Skeletal muscle tissue (tissue), 4 donors: ENCODE results near the gene VAV2. TPM values are rescaled to one million over a fixed set of nuclear protein-coding genes. Genes with fewer than 3 reads are reported as not detected.
"Not testable (repeated sequence)": the region's sequence is repeated elsewhere in the genome, so short reads cannot be mapped to it uniquely, and the experiment has no call there.

Experiments used
- H3K27ac ChIP-seq: one replicate; pipeline ENCODE4 v1.7.0; 2013; ENCODE audit warnings: mild to moderate bottlenecking, low read depth, low read length, inconsistent platforms
- H3K27me3 ChIP-seq, 3 donors: one replicate each; pipeline ENCODE4 v1.7.0; 2013; ENCODE audit warnings: low read length in 3 of 3; ENCODE audit not compliant: control insufficient read depth in 3 of 3, insufficient read depth in 3 of 3
- H3K36me3 ChIP-seq, 3 donors: one replicate each; pipeline ENCODE4 v1.7.0; 2013; ENCODE audit warnings: low read length in 3 of 3; ENCODE audit not compliant: control insufficient read depth in 3 of 3, insufficient read depth in 3 of 3
- H3K4me1 ChIP-seq, 3 donors: one replicate each; pipeline ENCODE4 v1.7.0; 2013; ENCODE audit warnings: low read length in 3 of 3, mild to moderate bottlenecking in 3 of 3; ENCODE audit not compliant: control insufficient read depth in 3 of 3, insufficient read depth in 3 of 3
- H3K4me3 ChIP-seq, 3 donors: one replicate each; pipeline ENCODE4 v1.7.0; 2013; ENCODE audit warnings: low read length in 3 of 3
- H3K9ac ChIP-seq, 3 donors: one replicate each; pipeline ENCODE4 v1.7.0; 2013; ENCODE audit warnings: low read length in 3 of 3, mild to moderate bottlenecking in 3 of 3, moderate library complexity in 2 of 3, low read depth in 1 of 3
- H3K9me3 ChIP-seq, 3 donors: one replicate each; pipeline ENCODE4 v1.7.0; 2013; ENCODE audit warnings: low read length in 3 of 3; ENCODE audit not compliant: control insufficient read depth in 3 of 3
- total RNA-seq: library from RNA; depleted of rRNA; stranded (reverse); fragments of >200 nt; gene quantifications from one replicate; pipeline ENCODE4 v1.2.3, GENCODE V29; 2014
- donor health status: Osteomylitis.

The VAV2 gene
- total RNA-seq, 1 donor from 2014 or later, result 9.9 TPM

DNA sequence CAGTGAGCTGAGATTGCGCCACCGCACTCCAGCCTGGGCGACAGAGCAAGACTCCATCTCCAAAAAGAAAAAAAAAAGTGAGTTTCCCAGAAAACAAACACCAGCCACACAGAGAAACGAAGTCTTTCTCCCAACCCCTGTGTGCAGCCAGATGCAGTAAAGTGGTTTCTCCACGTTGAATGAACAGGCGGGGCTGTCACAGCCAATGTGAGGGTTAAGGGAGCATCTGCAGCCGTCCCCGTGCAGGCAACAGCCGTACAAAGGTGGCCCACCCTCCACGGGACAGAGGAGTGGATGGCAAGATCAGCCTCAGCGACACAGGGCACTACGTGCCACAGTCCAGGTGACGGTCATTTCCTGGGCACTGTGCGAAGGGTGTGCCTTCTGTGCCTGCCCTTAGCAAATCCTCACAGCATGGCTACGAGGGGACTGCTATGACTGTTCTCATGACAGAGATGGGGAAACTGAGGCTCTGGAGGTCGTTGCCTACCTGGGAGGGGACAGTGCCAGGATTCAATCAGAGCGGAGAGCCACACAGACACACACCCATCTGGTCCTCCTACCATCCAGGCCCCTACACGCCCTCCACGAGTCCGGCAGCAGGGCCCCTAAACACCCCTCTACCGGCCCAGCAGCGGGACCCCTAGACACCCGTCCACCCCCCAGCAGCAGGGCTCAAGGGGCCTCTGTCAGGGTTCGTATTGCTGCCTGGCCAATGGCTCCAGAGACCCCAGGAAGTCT lies 2.3 kb downstream of the VAV2 start:
- Histone ChIP-seq H3K27ac (no peak overlapping the region), H3K36me3 (no peaks in the 10 kb centered on the region), H3K27me3 (peaks cover 21 to 46% (median 44%) of the 10 kb centered on the region in 3 donors), H3K4me3 (no peak overlapping the region), H3K4me1 (peaks cover 15 to 19% (median 15%) of the 10 kb centered on the region in 3 donors), H3K9ac (no peak overlapping the region), H3K9me3 (no peaks in the 10 kb centered on the region)

DNA sequence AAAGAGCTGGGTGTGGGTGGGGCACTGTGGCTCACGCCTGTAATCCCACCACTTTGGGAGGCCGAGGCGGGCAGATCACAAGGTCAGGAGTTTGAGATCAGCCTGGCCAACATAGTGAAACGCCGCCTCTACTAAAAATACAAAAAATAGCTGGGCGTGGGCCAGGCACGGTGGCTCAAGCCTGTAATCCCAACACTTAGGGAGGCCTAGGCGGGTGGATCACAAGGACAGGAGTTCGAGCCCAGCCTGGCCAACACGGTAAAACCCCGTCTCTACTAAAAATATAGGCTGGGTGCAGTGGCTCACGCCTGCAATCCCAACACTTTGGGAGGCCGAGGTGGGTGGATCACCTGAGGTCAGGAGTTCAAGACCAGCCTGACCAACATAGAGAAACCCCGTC lies 3.4 kb downstream of the VAV2 start:
- Histone ChIP-seq H3K27me3 (peaks cover 21 to 36% (median 36%) of the 10 kb centered on the region in 3 donors), H3K4me1 (peaks cover 9 to 14% (median 13%) of the 10 kb centered on the region in 3 donors)
- not testable (repeated sequence) for H3K4me3 ChIP-seq, H3K36me3 ChIP-seq, H3K9me3 ChIP-seq, H3K27ac ChIP-seq, H3K9ac ChIP-seq

GRCh38 chr9:133987946-133988665 lies 4.0 kb downstream of the VAV2 start:
- Histone ChIP-seq H3K27me3 (peaks cover 18 to 30% (median 30%) of the 10 kb centered on the region in 3 donors), H3K9ac (no peak overlapping the region), H3K36me3 (no peaks in the 10 kb centered on the region), H3K9me3 (no peaks in the 10 kb centered on the region), H3K27ac (no peak overlapping the region), H3K4me1 (peaks cover 5 to 9% (median 7%) of the 10 kb centered on the region in 3 donors), H3K4me3 (no peak overlapping the region)

- no peak overlapping the region for H3K4me3 ChIP-seq
- H3K9ac ChIP-seq, result no peak overlapping the region
- no peaks in the 10 kb centered on the region for H3K9me3 ChIP-seq
- no peaks in the 10 kb centered on the region for H3K36me3 ChIP-seq
- peaks cover 4 to 9% (median 4%) of the 10 kb centered on the region in 3 donors for H3K4me1 ChIP-seq
- no peak overlapping the region for H3K27ac ChIP-seq
- H3K27me3 ChIP-seq, result peaks cover 14 to 27% (median 27%) of the 10 kb centered on the region in 3 donors
Observed at GRCh38 chr9:133987446-133987788, 4.7 kb downstream of the VAV2 start.

- H3K4me1 ChIP-seq, result peaks cover 4 to 9% (median 4%) of the 10 kb centered on the region in 3 donors
- H3K36me3 ChIP-seq, result no peaks in the 10 kb centered on the region
- H3K27me3 ChIP-seq, result peaks cover 10 to 27% (median 26%) of the 10 kb centered on the region in 3 donors
- H3K27ac ChIP-seq, result no peak overlapping the region
- no peak overlapping the region for H3K9ac ChIP-seq
- no peaks in the 10 kb centered on the region for H3K9me3 ChIP-seq
- H3K4me3 ChIP-seq, result no peak overlapping the region
Observed at GRCh38 chr9:133986774-133987445, 5.2 kb downstream of the VAV2 start.

GRCh38 chr9:133986061-133986460 lies 6.1 kb downstream of the VAV2 start:
- Histone ChIP-seq H3K27ac (no peak overlapping the region), H3K27me3 (peaks cover 9 to 25% (median 23%) of the 10 kb centered on the region in 3 donors), H3K36me3 (no peaks in the 10 kb centered on the region), H3K4me3 (no peak overlapping the region), H3K9ac (no peak overlapping the region), H3K9me3 (no peaks in the 10 kb centered on the region), H3K4me1 (peaks cover 2 to 9% (median 2%) of the 10 kb centered on the region in 3 donors)

GRCh38 chr9:133982971-133983720 lies 9.0 kb downstream of the VAV2 start:
- Histone ChIP-seq H3K9me3 (no peaks in the 10 kb centered on the region), H3K36me3 (no peaks in the 10 kb centered on the region), H3K9ac (no peak overlapping the region), H3K4me3 (no peak overlapping the region), H3K27ac (no peak overlapping the region), H3K27me3 (peaks cover 8 to 32% (median 24%) of the 10 kb centered on the region in 3 donors), H3K4me1 (peaks cover 13 to 19% (median 18%) of the 10 kb centered on the region in 3 donors)

- Histone ChIP-seq H3K27ac (no peak overlapping the region), H3K27me3 (peaks cover 8 to 35% (median 20%) of the 10 kb centered on the region in 3 donors), H3K4me3 (no peak overlapping the region), H3K9me3 (no peaks in the 10 kb centered on the region), H3K9ac (no peak overlapping the region), H3K36me3 (no peaks in the 10 kb centered on the region), H3K4me1 (peaks cover 13 to 19% (median 18%) of the 10 kb centered on the region in 3 donors)
Observed at GRCh38 chr9:133981958-133982681, 10.0 kb downstream of the VAV2 start.

DNA sequence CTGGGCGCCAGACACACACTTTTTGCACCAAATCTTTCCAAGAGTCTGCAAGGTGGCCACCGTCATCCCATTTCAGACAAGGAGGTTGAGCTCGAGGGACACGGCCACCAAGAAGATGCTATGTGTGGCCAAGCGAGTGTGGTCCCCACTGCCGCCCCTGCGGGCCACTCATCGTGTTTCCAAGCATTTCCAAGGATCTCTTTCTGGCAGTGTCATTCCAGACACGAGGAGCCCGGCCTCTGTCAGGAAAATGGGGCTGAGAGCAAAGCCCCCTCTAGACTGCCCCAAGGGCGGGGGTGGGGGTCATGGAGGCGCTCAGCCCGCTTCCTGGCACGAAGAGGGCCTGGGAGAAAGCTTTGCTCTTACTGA lies 10.6 kb downstream of the VAV2 start:
- Histone ChIP-seq H3K9ac (no peak overlapping the region), H3K4me1 (peaks cover 13 to 19% (median 18%) of the 10 kb centered on the region in 3 donors), H3K9me3 (no peaks in the 10 kb centered on the region), H3K27me3 (peaks cover 8 to 36% (median 18%) of the 10 kb centered on the region in 3 donors), H3K27ac (no peak overlapping the region), H3K4me3 (no peak overlapping the region), H3K36me3 (no peaks in the 10 kb centered on the region)
